GM19023 (cell line): ENCODE measurements around the gene ACTL9.

Experiments
- ATAC-seq: cut with Tn5 transposase; IDR thresholded peaks from one replicate; pipeline ENCODE4 v1.9.1; 2021; ENCODE audit warnings: mild to moderate bottlenecking, moderate library complexity; ENCODE audit not compliant: unreplicated experiment

ACTL9 gene

GRCh38 chr19:8648240-8648639, 50.4 kb downstream of the ACTL9 start:
- no peak for ATAC-seq
